Keratinocyte (primary cell): Measurements from ENCODE around the gene TXN. TPM values are rescaled to one million over a fixed set of nuclear protein-coding genes. Genes with fewer than 3 reads are reported as not detected.
"Not testable (repeated sequence)": the region's sequence is repeated elsewhere in the genome, so short reads cannot be mapped to it uniquely, and the experiment has no call there.

Experiments used
- DNase-seq: peaks from one replicate; pipeline ENCODE4 v3.0.0-alpha.2; 2011; ENCODE audit warnings: low read depth, missing footprints, low spot score
- FAIRE-seq: peaks from 2 replicates; lab custom pipeline; 2011; peaks lifted over from hg19 to GRCh38; lab: Jason Lieb, UNC
- H2AFZ ChIP-seq: 2 replicates; pipeline ENCODE4 v1.6.0; 2012; ENCODE audit warnings: low read length, control low read depth, inconsistent platforms; ENCODE audit not compliant: control insufficient read depth
- H3K27ac ChIP-seq: 2 replicates; pipeline ENCODE4 v1.5.1; 2011; ENCODE audit warnings: low read length; ENCODE audit not compliant: control insufficient read depth, insufficient read depth
- H3K27me3 ChIP-seq: 3 replicates; pipeline ENCODE4 v1.6.0; 2011; ENCODE audit warnings: low read length; ENCODE audit not compliant: control insufficient read depth, insufficient read depth; ENCODE audit errors: extremely low read depth
- H3K36me3 ChIP-seq, 2 experiments: 2 replicates in 1 of 2; 3 replicates in 1 of 2; pipeline ENCODE4 v1.5.1; 2011; ENCODE audit warnings: low read length in 2 of 2, mild to moderate bottlenecking in 1 of 2; ENCODE audit not compliant: control insufficient read depth in 2 of 2, insufficient read depth in 2 of 2; ENCODE audit errors: extremely low read depth in 1 of 2
- H3K4me1 ChIP-seq: 3 replicates; pipeline ENCODE4 v1.5.1; 2011; ENCODE audit warnings: low read length; ENCODE audit not compliant: control insufficient read depth, insufficient read depth; ENCODE audit errors: extremely low read depth
- H3K4me2 ChIP-seq: 3 replicates; pipeline ENCODE4 v1.6.0; 2011; ENCODE audit warnings: low read depth, low read length; ENCODE audit not compliant: control insufficient read depth, insufficient read depth; ENCODE audit errors: extremely low read depth
- H3K4me3 ChIP-seq, 3 experiments: fragments of 200-600 bp in 1 of 3; sonication (generic) in 1 of 3; 2 replicates in 2 of 3; 3 replicates in 1 of 3; pipeline ENCODE4 v1.5.1; 2011 to 2016; ENCODE audit warnings: low read length in 3 of 3, mild to moderate bottlenecking in 3 of 3, control low read depth in 2 of 3, inconsistent platforms in 1 of 3, low read depth in 1 of 3, mixed read lengths in 1 of 3, mixed run types in 1 of 3, moderate library complexity in 1 of 3; ENCODE audit not compliant: control insufficient read depth in 2 of 3, insufficient read depth in 2 of 3; ENCODE audit errors: extremely low read depth in 1 of 3
- H3K79me2 ChIP-seq: 2 replicates; pipeline ENCODE4 v1.6.0; 2012; ENCODE audit warnings: low read length; ENCODE audit not compliant: control insufficient read depth, insufficient read depth
- H3K9ac ChIP-seq: 3 replicates; pipeline ENCODE4 v1.6.0; 2011; ENCODE audit warnings: low read length; ENCODE audit not compliant: control insufficient read depth, insufficient read depth; ENCODE audit errors: extremely low read depth
- H3K9me1 ChIP-seq: 3 replicates; pipeline ENCODE4 v1.6.0; 2011; ENCODE audit warnings: low read length; ENCODE audit not compliant: control insufficient read depth, insufficient read depth; ENCODE audit errors: extremely low read depth
- H3K9me3 ChIP-seq: 2 replicates; pipeline ENCODE4 v1.5.1; 2012; ENCODE audit warnings: low read depth, low read length; ENCODE audit not compliant: control insufficient read depth
- H4K20me1 ChIP-seq: 3 replicates; pipeline ENCODE4 v1.6.0; 2011; ENCODE audit warnings: low read length; ENCODE audit not compliant: control insufficient read depth, insufficient read depth; ENCODE audit errors: extremely low read depth
- EZH2 ChIP-seq: IDR thresholded peaks from one replicate; pipeline ENCODE4 v1.6.1; 2012; ENCODE audit warnings: inconsistent platforms, mild to moderate bottlenecking, low read length, moderate library complexity
- dilution Hi-C: fragments of 300-500 bp; cut with MboI; formaldehyde crosslinking; loops from one replicate; pipeline ENCODE4 v1.7.0; 2020; ENCODE audit warnings: low sequenced_read_pairs; ENCODE audit not compliant: extremely low pct_ligation_motif_present
- polyA plus RNA-seq, 5 experiments: library from polyadenylated mRNA; depleted of rRNA in 3 of 5; stranded (reverse) in 3 of 5; stranded (forward) in 1 of 5; unstranded in 1 of 5; fragments of >200 nt; gene quantifications; 1 replicate in 1 of 5; 2 replicates in 3 of 5; 3 replicates in 1 of 5; pipeline versions ENCODE4 v1.2.1 to v1.2.3, GENCODE V29; 2011 to 2012; ENCODE audit warnings: missing spikeins in 2 of 5, low read depth in 1 of 5, low replicate concordance in 1 of 5
- TF ChIP-seq, protein P1 (sequence below), 3 experiments: IDR thresholded peaks in 1 of 3; conservative IDR thresholded peaks in 1 of 3; optimal IDR thresholded peaks in 1 of 3; 2 replicates in 2 of 3; 3 replicates in 1 of 3; pipeline versions ENCODE3 to v1.5.1; 2011; ENCODE audit warnings: low read length in 3 of 3, mild to moderate bottlenecking in 3 of 3, moderate library complexity in 2 of 3, control low read depth in 1 of 3, inconsistent platforms in 1 of 3; ENCODE audit not compliant: insufficient read depth in 2 of 3; ENCODE audit errors: extremely low read depth in 1 of 3

Gene TXN
- polyA plus RNA-seq, 1 donor (not counting 4 experiments of a cell fraction or from before 2014, with no cell fraction given), result 1,127 TPM

GRCh38 chr9:110207071-110207641 lies 49.2 kb downstream of the TXN start:
- dilution Hi-C loops, result no loop called here
- DNase-seq, result no peak
- no peaks in the 10 kb centered on the region for H3K79me2 ChIP-seq
- no peaks in the 10 kb centered on the region for H3K4me1 ChIP-seq
- H4K20me1 ChIP-seq, result no peaks in the 10 kb centered on the region
- H3K9me3 ChIP-seq, result no peaks in the 10 kb centered on the region
- no peak overlapping the region for H3K27ac ChIP-seq
- no peak overlapping the region for H3K4me3 ChIP-seq
- TF ChIP-seq, protein P1, sequence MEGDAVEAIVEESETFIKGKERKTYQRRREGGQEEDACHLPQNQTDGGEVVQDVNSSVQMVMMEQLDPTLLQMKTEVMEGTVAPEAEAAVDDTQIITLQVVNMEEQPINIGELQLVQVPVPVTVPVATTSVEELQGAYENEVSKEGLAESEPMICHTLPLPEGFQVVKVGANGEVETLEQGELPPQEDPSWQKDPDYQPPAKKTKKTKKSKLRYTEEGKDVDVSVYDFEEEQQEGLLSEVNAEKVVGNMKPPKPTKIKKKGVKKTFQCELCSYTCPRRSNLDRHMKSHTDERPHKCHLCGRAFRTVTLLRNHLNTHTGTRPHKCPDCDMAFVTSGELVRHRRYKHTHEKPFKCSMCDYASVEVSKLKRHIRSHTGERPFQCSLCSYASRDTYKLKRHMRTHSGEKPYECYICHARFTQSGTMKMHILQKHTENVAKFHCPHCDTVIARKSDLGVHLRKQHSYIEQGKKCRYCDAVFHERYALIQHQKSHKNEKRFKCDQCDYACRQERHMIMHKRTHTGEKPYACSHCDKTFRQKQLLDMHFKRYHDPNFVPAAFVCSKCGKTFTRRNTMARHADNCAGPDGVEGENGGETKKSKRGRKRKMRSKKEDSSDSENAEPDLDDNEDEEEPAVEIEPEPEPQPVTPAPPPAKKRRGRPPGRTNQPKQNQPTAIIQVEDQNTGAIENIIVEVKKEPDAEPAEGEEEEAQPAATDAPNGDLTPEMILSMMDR (optimal IDR thresholded peaks at IDR 0.05 in 1 of 3, IDR thresholded peaks at IDR 0.05 in 1 of 3, conservative IDR thresholded peaks at IDR 0.05 in 1 of 3; ENCODE audit: extremely low read depth in 1 of 3, insufficient read depth in 2 of 3, low read length in 3 of 3), result no peak
- no peak for TF ChIP-seq EZH2
- no peak overlapping the region for H3K4me2 ChIP-seq
- H3K27me3 ChIP-seq, result peaks cover 30% of the 10 kb centered on the region
- H3K9me1 ChIP-seq, result no peaks in the 10 kb centered on the region
- no peaks in the 10 kb centered on the region for H3K36me3 ChIP-seq
- no peak for FAIRE-seq
- H2AFZ ChIP-seq, result no peak overlapping the region
- H3K9ac ChIP-seq, result no peak overlapping the region

- Histone ChIP-seq H3K4me1 (no peaks in the 10 kb centered on the region), H3K36me3 (no peaks in the 10 kb centered on the region), H3K9me3 (no peaks in the 10 kb centered on the region), H3K79me2 (no peaks in the 10 kb centered on the region), H3K9me1 (no peaks in the 10 kb centered on the region), H2AFZ (no peak overlapping the region), H4K20me1 (no peaks in the 10 kb centered on the region), H3K4me3 (no peak overlapping the region), H3K27ac (no peak overlapping the region), H3K9ac (no peak overlapping the region), H3K4me2 (no peak overlapping the region), H3K27me3 (peaks cover 30% of the 10 kb centered on the region)
- dilution Hi-C loops, result no loop called here
- no peak for TF ChIP-seq EZH2
- TF ChIP-seq, protein P1 (optimal IDR thresholded peaks at IDR 0.05 in 1 of 3, IDR thresholded peaks at IDR 0.05 in 1 of 3, conservative IDR thresholded peaks at IDR 0.05 in 1 of 3; ENCODE audit: extremely low read depth in 1 of 3, insufficient read depth in 2 of 3, low read length in 3 of 3), result no peak
- no peak for FAIRE-seq
- DNase-seq, result no peak
Observed at GRCh38 chr9:110206389-110206788, 49.9 kb downstream of the TXN start.

DNA sequence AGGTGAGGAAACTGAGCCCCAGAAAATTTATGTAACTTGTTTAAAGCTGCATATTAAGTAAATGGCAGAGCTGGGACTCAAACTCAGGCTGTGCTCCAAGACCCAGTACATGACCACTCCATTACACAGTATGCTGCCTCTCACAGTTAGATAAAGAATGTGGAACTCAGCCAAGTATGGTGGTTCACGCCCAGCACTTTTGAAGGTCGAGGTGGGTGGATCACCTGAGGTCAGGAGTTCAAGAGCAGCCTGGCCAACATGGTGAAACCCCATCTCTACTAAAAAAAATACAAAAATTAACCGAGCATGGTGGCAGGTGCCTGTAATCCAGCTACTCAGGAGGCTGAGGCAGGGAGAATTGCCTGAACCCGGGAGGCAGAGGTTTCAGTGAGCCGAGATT lies 50.7 kb downstream of the TXN start:
- H3K4me3 ChIP-seq, DNase-seq, H3K9me1 ChIP-seq, dilution Hi-C loops, H3K79me2 ChIP-seq, H3K9ac ChIP-seq, FAIRE-seq, H3K4me2 ChIP-seq, H2AFZ ChIP-seq, H3K36me3 ChIP-seq, H3K4me1 ChIP-seq, H3K27ac ChIP-seq, H3K9me3 ChIP-seq, H4K20me1 ChIP-seq: not testable (repeated sequence)
- H3K27me3 ChIP-seq, result peaks cover 36% of the 10 kb centered on the region
